GM21367 (cell line): ENCODE results near the gene RASSF4.

Experiments used
- ATAC-seq: cut with Tn5 transposase; IDR thresholded peaks from one replicate; pipeline ENCODE4 v1.9.1; 2021; ENCODE audit not compliant: unreplicated experiment

Gene RASSF4

GRCh38 chr10:44946205-44946604 lies 13.4 kb upstream of the RASSF4 start:
- peak; percentile 59 for ATAC-seq

- peak; percentile 55 for ATAC-seq
Observed at GRCh38 chr10:44947371-44948152, 12.0 kb upstream of the RASSF4 start.

- no peak for ATAC-seq
Observed at GRCh38 chr10:44948642-44949041, 11.0 kb upstream of the RASSF4 start.

DNA sequence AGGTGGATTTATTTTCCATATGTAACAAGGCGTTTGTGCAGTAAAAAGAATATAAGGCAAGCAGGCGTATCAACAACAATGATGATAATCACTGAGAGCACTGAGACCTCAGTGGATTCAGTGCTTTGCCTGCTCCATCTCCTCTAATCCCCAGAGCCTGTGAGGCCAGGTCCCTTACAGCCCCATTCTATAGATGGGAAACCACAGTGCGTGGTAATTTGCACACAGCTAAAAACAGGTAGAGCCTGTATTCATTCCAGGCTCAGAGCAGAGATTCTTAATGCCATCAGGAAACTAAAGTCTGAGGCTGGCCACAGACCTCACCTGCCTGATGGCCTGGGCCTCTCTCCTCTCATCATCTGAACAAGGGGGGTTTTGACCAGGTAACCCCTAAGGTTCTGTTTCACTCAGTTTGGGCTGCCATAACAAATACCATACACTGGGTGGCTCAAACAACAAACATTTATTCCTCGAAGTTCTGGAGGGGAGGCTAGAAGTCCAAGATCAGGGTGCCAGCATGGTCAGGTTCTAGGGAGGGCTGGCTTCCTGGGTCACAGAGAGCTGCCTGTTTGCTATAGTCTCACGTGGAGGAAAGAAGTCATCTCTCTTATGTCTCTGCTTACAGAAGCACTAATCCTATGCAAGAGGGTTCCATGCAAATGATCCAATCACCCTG lies 10.3 kb upstream of the RASSF4 start:
- no peak for ATAC-seq

DNA sequence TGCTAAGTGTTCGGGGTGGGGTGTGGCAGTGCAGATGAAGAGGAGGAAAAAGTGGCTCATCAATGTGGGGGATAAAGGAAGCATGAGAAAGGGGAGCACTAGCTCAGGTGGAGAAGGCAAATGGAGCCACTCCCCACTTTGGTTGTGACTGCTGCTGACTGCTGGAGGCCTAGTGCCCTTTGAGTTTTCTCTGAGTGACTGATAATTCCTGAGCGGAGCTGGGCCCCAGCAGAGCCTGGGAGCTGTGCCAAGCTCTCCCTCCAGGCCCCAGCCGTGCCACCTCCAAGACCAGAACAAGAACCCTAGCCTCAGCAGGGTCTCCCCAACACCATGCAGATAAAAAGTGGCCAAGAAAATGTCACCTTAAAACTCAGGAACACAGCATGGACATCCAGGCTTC lies 9.7 kb upstream of the RASSF4 start:
- ATAC-seq, result no peak

- no peak for ATAC-seq
Observed at GRCh38 chr10:44950326-44951225, 9.0 kb upstream of the RASSF4 start.

- no peak for ATAC-seq
Observed at GRCh38 chr10:44951576-44952226, 7.9 kb upstream of the RASSF4 start.

DNA sequence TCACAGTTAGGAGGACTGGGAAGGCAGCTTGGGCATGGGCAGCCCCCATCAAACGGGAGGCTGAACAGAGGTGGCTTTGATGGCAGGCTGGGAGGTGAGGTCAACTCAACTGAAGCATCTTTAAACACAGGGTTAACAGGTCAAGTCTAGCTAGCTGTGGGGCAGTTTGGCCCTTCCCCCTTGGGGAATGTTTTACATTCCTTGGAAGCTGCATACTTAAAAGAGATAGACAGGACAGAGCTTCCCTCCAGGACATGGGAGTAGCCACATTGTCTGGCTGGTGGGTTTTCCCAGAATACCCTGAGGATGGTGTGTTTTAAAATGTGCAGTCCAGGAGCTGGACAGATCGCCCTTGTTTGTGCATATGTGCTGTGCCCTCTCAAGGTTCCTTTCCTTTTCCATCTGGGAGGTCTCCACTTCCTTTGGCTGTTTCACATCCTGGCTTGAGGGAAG lies 6.8 kb upstream of the RASSF4 start:
- ATAC-seq, result no peak

DNA sequence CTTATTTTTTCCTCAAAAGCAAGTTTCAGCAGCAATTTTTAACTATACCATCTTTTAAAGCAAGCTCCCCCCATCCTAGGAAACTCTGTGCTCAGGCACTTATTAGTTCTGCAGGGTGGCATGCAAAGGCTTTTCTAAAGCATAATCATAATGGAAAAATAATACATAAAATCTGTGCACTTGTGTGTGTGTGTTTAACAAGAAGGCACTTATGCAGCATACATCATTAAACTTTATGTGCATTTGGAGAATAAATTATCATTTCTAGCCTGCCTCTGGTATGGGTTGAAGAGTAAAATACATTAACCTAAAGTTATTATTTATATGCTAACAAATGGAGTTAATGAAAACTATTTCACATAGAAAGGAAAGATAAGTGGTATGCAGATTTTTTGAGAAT lies 5.6 kb upstream of the RASSF4 start:
- ATAC-seq, result no peak

DNA sequence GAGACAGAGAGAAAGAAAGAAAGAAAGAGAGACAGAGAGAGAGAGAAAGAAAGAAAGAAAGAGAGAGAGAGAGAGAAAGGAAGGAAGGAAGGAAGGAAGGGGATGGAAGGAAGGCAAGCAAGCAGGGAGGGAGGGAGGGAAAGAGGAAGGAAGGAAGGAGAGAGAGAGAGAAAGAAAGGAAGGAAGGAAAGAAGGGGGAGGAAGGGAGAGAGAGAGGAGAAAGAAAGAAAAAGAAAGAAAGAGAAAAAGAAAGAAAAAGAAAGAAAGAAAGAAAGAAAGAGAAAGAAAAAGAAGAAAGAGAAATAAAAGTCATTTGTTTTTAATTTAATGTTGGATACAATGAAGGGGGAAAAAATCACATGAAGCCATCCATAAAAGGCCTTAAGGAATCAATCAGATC lies 4.6 kb upstream of the RASSF4 start:
- no peak for ATAC-seq

DNA sequence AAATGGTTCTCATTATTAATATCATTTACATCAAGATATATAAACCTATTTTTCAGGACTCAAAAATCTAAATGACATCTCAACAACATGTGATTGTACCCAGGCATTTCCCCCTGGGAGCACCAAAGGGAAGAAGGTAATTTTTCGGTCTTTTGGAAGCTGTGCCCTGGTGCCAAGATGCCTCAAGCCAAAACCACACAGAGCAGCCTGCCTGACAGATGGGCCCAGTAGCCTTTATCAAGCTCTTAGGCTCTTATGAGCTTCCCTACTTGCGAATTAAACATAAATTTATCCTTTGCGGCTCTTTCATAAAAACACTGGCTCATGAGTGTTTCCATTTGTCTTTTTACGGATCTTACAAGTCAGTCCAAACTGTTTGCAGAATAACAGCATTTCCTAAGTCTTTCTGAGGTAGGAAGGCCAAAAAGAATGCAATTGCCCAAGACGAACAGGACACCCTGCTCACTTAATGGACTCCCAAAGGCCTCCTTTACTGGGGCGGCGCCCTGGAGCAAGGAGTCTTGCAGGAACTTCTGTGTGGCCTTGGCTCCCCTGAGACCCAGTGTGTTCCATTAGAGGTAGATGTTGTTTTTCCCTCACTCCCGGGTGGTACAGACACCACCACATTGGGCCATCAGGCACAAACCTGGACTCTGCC lies 4.1 kb upstream of the RASSF4 start:
- no peak for ATAC-seq

GRCh38 chr10:44956226-44956625 lies 3.4 kb upstream of the RASSF4 start:
- no peak for ATAC-seq

GRCh38 chr10:44956717-44957706 lies 2.6 kb upstream of the RASSF4 start:
- ATAC-seq, result no peak

- ATAC-seq, result no peak
Observed at GRCh38 chr10:44958196-44958897, 1.3 kb upstream of the RASSF4 start.

GRCh38 chr10:44958898-44959246 lies 730 bp upstream of the RASSF4 start:
- no peak for ATAC-seq

- no peak for ATAC-seq
Observed at GRCh38 chr10:44960088-44960460, 472 bp downstream of the RASSF4 start.

- ATAC-seq, result no peak
Observed at GRCh38 chr10:44960482-44961229, 1.1 kb downstream of the RASSF4 start.

DNA sequence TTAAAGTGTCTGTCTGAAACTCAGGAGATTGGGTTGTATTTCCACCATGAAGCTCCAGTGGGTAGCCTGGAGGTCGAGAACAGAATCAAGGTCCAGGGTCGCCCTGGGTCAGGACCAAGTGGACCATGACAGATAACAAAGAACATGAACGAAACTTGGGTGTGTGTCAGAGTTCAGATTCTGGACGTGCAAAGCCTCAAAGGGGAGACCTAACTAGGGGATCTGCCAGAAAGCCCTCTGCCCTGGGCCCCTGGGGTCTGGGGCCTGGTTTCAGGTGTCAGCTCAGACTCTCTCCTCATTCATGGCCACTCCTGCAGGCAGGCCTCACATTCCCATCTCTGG lies 1.6 kb downstream of the RASSF4 start:
- ATAC-seq, result no peak
